ENCODE data around the gene PCNX2. TPM values are rescaled to one million over a fixed set of nuclear protein-coding genes. Genes with fewer than 3 reads are reported as not detected.

The PCNX2 gene
- total and polyA plus RNA-seq, 2 experiments from 2014 or later: 42.9 to 88.3 TPM

DNA sequence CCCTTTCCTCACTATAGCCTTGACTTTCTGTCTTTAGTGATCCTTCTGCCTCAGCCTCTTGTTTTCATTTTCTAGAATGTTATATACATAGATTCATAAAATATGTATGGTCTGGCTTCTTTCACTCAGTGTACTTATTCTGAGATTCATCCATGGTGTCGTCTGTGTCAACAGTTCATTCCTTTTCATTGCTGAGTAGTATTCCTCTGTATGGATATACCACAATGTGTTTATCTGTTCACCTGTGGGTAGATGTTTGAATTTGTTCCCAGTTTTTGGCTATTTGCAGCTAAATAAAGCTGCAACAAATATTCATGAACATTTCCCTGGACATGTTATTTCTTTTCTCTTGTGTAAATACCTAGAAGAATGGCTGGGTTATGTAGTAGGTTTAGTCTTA, 131.8 kb downstream of the PCNX2 start (continued):
- TF ChIP-seq, protein P1, sequence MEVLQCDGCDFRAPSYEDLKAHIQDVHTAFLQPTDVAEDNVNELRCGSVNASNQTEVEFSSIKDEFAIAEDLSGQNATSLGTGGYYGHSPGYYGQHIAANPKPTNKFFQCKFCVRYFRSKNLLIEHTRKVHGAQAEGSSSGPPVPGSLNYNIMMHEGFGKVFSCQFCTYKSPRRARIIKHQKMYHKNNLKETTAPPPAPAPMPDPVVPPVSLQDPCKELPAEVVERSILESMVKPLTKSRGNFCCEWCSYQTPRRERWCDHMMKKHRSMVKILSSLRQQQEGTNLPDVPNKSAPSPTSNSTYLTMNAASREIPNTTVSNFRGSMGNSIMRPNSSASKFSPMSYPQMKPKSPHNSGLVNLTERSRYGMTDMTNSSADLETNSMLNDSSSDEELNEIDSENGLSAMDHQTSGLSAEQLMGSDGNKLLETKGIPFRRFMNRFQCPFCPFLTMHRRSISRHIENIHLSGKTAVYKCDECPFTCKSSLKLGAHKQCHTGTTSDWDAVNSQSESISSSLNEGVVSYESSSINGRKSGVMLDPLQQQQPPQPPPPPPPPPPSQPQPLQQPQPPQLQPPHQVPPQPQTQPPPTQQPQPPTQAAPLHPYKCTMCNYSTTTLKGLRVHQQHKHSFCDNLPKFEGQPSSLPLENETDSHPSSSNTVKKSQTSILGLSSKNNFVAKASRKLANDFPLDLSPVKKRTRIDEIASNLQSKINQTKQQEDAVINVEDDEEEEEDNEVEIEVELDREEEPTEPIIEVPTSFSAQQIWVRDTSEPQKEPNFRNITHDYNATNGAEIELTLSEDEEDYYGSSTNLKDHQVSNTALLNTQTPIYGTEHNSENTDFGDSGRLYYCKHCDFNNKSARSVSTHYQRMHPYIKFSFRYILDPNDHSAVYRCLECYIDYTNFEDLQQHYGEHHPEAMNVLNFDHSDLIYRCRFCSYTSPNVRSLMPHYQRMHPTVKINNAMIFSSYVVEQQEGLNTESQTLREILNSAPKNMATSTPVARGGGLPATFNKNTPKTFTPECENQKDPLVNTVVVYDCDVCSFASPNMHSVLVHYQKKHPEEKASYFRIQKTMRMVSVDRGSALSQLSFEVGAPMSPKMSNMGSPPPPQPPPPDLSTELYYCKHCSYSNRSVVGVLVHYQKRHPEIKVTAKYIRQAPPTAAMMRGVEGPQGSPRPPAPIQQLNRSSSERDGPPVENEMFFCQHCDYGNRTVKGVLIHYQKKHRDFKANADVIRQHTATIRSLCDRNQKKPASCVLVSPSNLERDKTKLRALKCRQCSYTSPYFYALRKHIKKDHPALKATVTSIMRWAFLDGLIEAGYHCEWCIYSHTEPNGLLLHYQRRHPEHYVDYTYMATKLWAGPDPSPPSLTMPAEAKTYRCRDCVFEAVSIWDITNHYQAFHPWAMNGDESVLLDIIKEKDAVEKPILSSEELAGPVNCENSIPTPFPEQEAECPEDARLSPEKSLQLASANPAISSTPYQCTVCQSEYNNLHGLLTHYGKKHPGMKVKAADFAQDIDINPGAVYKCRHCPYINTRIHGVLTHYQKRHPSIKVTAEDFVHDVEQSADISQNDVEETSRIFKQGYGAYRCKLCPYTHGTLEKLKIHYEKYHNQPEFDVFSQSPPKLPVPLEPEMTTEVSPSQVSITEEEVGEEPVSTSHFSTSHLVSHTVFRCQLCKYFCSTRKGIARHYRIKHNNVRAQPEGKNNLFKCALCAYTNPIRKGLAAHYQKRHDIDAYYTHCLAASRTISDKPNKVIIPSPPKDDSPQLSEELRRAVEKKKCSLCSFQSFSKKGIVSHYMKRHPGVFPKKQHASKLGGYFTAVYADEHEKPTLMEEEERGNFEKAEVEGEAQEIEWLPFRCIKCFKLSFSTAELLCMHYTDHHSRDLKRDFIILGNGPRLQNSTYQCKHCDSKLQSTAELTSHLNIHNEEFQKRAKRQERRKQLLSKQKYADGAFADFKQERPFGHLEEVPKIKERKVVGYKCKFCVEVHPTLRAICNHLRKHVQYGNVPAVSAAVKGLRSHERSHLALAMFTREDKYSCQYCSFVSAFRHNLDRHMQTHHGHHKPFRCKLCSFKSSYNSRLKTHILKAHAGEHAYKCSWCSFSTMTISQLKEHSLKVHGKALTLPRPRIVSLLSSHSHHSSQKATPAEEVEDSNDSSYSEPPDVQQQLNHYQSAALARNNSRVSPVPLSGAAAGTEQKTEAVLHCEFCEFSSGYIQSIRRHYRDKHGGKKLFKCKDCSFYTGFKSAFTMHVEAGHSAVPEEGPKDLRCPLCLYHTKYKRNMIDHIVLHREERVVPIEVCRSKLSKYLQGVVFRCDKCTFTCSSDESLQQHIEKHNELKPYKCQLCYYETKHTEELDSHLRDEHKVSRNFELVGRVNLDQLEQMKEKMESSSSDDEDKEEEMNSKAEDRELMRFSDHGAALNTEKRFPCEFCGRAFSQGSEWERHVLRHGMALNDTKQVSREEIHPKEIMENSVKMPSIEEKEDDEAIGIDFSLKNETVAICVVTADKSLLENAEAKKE (CRISPR knock-in tag; IDR thresholded peaks at IDR 0.05): no peak
- TF ChIP-seq CREB1 (CRISPR knock-in tag; IDR thresholded peaks at IDR 0.05; ENCODE audit: low read depth): no peak

DNA sequence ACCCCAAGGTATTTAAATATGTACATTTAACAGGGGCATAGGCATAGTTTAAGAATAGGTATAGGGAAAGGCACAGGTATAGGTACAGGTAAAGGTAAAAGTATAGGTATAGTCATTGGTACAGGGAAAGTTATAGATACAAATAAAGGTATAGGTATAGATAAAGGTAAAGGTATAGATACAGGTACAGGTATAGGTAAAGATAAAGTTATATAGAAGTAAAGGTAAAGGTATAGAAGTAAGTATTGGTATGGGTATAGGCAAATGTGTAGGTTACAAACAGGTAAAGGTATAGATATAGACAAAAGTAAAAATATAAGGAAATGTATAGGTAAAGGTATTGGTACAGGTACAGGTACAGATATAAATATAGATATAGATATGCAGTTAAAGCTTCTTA, 137.2 kb downstream of the PCNX2 start:
- no peak for ATAC-seq
- H3K36me3 ChIP-seq (ENCODE audit: insufficient read depth): peaks cover 55% of the 10 kb centered on the region
- no peak overlapping the region for H3K4me3 Mint-ChIP-seq
- H3K4me1 Mint-ChIP-seq: no peaks in the 10 kb centered on the region; the same call in 2 of the 3 replicates
- H3K79me2 ChIP-seq (replicated peaks; ENCODE audit: insufficient read depth): no peaks in the 10 kb centered on the region
- H2AFZ ChIP-seq: no peak overlapping the region
- no peak overlapping the region for H3K27ac ChIP-seq (ENCODE audit: low read depth)
- H3F3A ChIP-seq (replicated peaks; ENCODE audit: low read depth): peaks cover 3% of the 10 kb centered on the region; the same call in 1 of the 2 replicates
- H3K4me1 ChIP-seq (ENCODE audit: insufficient read depth): no peaks in the 10 kb centered on the region
- H4K20me1 ChIP-seq (replicated peaks; ENCODE audit: insufficient read depth): peaks cover 6% of the 10 kb centered on the region; the same call in 1 of the 2 replicates
- H3K9me3 Mint-ChIP-seq: no peaks in the 10 kb centered on the region
- H3K27me3 Mint-ChIP-seq (ENCODE audit: insufficient read depth, low read depth, poor library complexity): peaks cover 4% of the 10 kb centered on the region
- no peaks in the 10 kb centered on the region for H3K27me3 ChIP-seq (ENCODE audit: insufficient read depth)
- no peak overlapping the region for H3K4me3 ChIP-seq
- no peak overlapping the region for H3K4me2 ChIP-seq
- DNase-seq (ENCODE audit: low spot score): no peak
- no peaks in the 10 kb centered on the region for H3K9me2 ChIP-seq (ENCODE audit: insufficient read depth)
- peaks cover 66% of the 10 kb centered on the region for H3K36me3 Mint-ChIP-seq (ENCODE audit: low read depth)
- H3K27ac Mint-ChIP-seq: no peak overlapping the region
- TF ChIP-seq NANOG (IDR thresholded peaks at IDR 0.05; ENCODE audit: borderline replicate concordance) (no peak), EZH2phosphoT487 (IDR thresholded peaks at IDR 0.05; ENCODE audit: unreplicated experiment) (no peak), ZNF114 (CRISPR knock-in tag; IDR thresholded peaks at IDR 0.05) (no peak), ZNF331 (CRISPR knock-in tag; IDR thresholded peaks at IDR 0.05; ENCODE audit: low read depth) (no peak)
- TF ChIP-seq, protein P2, sequence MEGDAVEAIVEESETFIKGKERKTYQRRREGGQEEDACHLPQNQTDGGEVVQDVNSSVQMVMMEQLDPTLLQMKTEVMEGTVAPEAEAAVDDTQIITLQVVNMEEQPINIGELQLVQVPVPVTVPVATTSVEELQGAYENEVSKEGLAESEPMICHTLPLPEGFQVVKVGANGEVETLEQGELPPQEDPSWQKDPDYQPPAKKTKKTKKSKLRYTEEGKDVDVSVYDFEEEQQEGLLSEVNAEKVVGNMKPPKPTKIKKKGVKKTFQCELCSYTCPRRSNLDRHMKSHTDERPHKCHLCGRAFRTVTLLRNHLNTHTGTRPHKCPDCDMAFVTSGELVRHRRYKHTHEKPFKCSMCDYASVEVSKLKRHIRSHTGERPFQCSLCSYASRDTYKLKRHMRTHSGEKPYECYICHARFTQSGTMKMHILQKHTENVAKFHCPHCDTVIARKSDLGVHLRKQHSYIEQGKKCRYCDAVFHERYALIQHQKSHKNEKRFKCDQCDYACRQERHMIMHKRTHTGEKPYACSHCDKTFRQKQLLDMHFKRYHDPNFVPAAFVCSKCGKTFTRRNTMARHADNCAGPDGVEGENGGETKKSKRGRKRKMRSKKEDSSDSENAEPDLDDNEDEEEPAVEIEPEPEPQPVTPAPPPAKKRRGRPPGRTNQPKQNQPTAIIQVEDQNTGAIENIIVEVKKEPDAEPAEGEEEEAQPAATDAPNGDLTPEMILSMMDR (conservative IDR thresholded peaks at IDR 0.05; ENCODE audit: low read depth in 2 of 2): no peak
- TF ChIP-seq, protein P3, sequence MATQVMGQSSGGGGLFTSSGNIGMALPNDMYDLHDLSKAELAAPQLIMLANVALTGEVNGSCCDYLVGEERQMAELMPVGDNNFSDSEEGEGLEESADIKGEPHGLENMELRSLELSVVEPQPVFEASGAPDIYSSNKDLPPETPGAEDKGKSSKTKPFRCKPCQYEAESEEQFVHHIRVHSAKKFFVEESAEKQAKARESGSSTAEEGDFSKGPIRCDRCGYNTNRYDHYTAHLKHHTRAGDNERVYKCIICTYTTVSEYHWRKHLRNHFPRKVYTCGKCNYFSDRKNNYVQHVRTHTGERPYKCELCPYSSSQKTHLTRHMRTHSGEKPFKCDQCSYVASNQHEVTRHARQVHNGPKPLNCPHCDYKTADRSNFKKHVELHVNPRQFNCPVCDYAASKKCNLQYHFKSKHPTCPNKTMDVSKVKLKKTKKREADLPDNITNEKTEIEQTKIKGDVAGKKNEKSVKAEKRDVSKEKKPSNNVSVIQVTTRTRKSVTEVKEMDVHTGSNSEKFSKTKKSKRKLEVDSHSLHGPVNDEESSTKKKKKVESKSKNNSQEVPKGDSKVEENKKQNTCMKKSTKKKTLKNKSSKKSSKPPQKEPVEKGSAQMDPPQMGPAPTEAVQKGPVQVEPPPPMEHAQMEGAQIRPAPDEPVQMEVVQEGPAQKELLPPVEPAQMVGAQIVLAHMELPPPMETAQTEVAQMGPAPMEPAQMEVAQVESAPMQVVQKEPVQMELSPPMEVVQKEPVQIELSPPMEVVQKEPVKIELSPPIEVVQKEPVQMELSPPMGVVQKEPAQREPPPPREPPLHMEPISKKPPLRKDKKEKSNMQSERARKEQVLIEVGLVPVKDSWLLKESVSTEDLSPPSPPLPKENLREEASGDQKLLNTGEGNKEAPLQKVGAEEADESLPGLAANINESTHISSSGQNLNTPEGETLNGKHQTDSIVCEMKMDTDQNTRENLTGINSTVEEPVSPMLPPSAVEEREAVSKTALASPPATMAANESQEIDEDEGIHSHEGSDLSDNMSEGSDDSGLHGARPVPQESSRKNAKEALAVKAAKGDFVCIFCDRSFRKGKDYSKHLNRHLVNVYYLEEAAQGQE (IDR thresholded peaks at IDR 0.05; ENCODE audit: unreplicated experiment): no peak
- TF ChIP-seq, protein P4, sequence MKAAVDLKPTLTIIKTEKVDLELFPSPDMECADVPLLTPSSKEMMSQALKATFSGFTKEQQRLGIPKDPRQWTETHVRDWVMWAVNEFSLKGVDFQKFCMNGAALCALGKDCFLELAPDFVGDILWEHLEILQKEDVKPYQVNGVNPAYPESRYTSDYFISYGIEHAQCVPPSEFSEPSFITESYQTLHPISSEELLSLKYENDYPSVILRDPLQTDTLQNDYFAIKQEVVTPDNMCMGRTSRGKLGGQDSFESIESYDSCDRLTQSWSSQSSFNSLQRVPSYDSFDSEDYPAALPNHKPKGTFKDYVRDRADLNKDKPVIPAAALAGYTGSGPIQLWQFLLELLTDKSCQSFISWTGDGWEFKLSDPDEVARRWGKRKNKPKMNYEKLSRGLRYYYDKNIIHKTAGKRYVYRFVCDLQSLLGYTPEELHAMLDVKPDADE (IDR thresholded peaks at IDR 0.05): no peak
